ENCODE results near the gene RYR1.

DNA sequence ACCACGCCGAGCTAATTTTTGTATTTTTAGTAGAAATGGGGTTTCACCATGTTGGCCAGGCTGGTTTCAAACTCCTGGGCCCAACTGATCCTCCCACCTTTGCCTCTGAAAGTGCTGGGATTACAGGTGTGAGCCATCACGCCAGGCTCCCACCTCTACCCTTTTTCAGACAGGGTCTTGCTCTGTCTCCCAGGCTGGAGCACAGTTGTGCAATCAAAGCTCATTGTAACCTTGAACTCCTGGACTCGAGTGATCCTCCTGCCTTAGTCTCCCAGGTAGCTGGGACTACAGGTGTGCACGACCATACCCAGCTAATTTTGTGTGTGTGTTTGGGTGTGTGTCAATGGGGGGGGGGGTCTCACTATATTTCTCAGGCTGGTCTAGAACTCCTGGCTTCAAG is 9.2 kb upstream of the RYR1 start:
- no peak for TF ChIP-seq EZH2 (IDR thresholded peaks at IDR 0.05; ENCODE audit: insufficient read depth, poor library complexity, severe bottlenecking)
- no peak for TF ChIP-seq EZH2phosphoT487 (IDR thresholded peaks at IDR 0.05; ENCODE audit: insufficient read depth, low read depth)

Measured in GM23248 (cell line).